CD14-positive monocyte (primary cell): ENCODE results near the gene KCNAB1. TPM values are rescaled to one million over a fixed set of nuclear protein-coding genes. Genes with fewer than 3 reads are reported as not detected.

Source experiments
- DNase-seq, 3 donors: peaks; one replicate each; pipeline ENCODE4 v3.0.0-alpha.2; 2011 to 2022
- H2AFZ ChIP-seq: 2 replicates; pipeline ENCODE4 v1.6.0; 2012; ENCODE audit warnings: mild to moderate bottlenecking, low read depth, low read length, inconsistent platforms; ENCODE audit not compliant: insufficient read depth, poor library complexity, severe bottlenecking
- H3K27ac ChIP-seq, 2 donors: 1 replicate in 1 of 2; 2 replicates in 1 of 2; pipeline ENCODE4 v1.5.1; 2012 to 2013; ENCODE audit warnings: low read length in 2 of 2, control low read depth in 1 of 2, inconsistent platforms in 1 of 2, low read depth in 1 of 2, mild to moderate bottlenecking in 1 of 2
- H3K27me3 ChIP-seq, 2 donors: one replicate each; pipeline versions ENCODE4 v1.6.0 to v1.6.1; 2011 to 2013; ENCODE audit warnings: low read length in 2 of 2; ENCODE audit not compliant: control insufficient read depth in 2 of 2, insufficient read depth in 2 of 2
- H3K36me3 ChIP-seq, 2 donors: replicated peaks in 1 of 2; 1 replicate in 1 of 2; 2 replicates in 1 of 2; pipeline versions ENCODE4 v1.5.1 to v1.6.1; 2012 to 2013; ENCODE audit warnings: low read length in 2 of 2, control low read depth in 1 of 2, inconsistent platforms in 1 of 2, mild to moderate bottlenecking in 1 of 2; ENCODE audit not compliant: insufficient read depth in 2 of 2, control insufficient read depth in 1 of 2
- H3K4me1 ChIP-seq, 2 donors: 1 replicate in 1 of 2; 2 replicates in 1 of 2; pipeline versions ENCODE4 v1.5.1 to v1.6.1; 2012 to 2013; ENCODE audit warnings: low read length in 2 of 2, control low read depth in 1 of 2, inconsistent platforms in 1 of 2, mild to moderate bottlenecking in 1 of 2, moderate library complexity in 1 of 2; ENCODE audit not compliant: insufficient read depth in 2 of 2, control insufficient read depth in 1 of 2
- H3K4me2 ChIP-seq: replicated peaks from 2 replicates; pipeline ENCODE3; 2012; ENCODE audit warnings: low read length, moderate library complexity, mild to moderate bottlenecking; ENCODE audit not compliant: poor library complexity, severe bottlenecking; ENCODE audit errors: extremely low read depth
- H3K4me3 ChIP-seq, 3 experiments: fragments of 200-600 bp in 1 of 3; sonication (generic) in 1 of 3; replicated peaks in 1 of 3; 1 replicate in 2 of 3; 2 replicates in 1 of 3; pipeline ENCODE4 v1.5.1; 2011 to 2013; ENCODE audit warnings: low read length in 3 of 3, mild to moderate bottlenecking in 3 of 3, control low read depth in 2 of 3, low read depth in 2 of 3, inconsistent platforms in 1 of 3, moderate library complexity in 1 of 3
- H3K79me2 ChIP-seq: 2 replicates; pipeline ENCODE4 v1.6.0; 2012; ENCODE audit warnings: mild to moderate bottlenecking, control low read depth, inconsistent platforms, low read length, moderate library complexity; ENCODE audit not compliant: insufficient read depth
- H3K9ac ChIP-seq: 2 replicates; pipeline ENCODE4 v1.6.0; 2017; ENCODE audit warnings: low read length, mild to moderate bottlenecking; ENCODE audit not compliant: insufficient read depth, poor library complexity, severe bottlenecking
- H3K9me3 ChIP-seq, 2 donors: replicated peaks in 1 of 2; 1 replicate in 1 of 2; 2 replicates in 1 of 2; pipeline versions ENCODE4 v1.5.1 to v1.6.1; 2012 to 2013; ENCODE audit warnings: low read length in 2 of 2, control low read depth in 1 of 2; ENCODE audit not compliant: control insufficient read depth in 1 of 2, insufficient read depth in 1 of 2
- H4K20me1 ChIP-seq: 2 replicates; pipeline ENCODE4 v1.6.0; 2012; ENCODE audit warnings: mild to moderate bottlenecking, low read length, control low read depth, moderate library complexity; ENCODE audit not compliant: insufficient read depth
- H3K27ac Mint-ChIP-seq, 7 donors: one replicate each; pipeline ENCODE4 v1.8.0; 2020; ENCODE audit warnings: mild to moderate bottlenecking in 7 of 7, mixed read lengths in 7 of 7, moderate library complexity in 6 of 7, inconsistent platforms in 2 of 7
- H3K27me3 Mint-ChIP-seq, 3 donors: one replicate each; pipeline ENCODE4 v1.8.0; 2021 to 2022; ENCODE audit warnings: low read depth in 3 of 3, mild to moderate bottlenecking in 3 of 3, mixed read lengths in 3 of 3, moderate library complexity in 3 of 3, inconsistent platforms in 1 of 3
- H3K36me3 Mint-ChIP-seq, 2 donors: one replicate each; pipeline ENCODE4 v1.8.0; 2020; ENCODE audit warnings: mixed read lengths in 2 of 2, inconsistent platforms in 1 of 2, mild to moderate bottlenecking in 1 of 2
- H3K4me1 Mint-ChIP-seq: one replicate; pipeline ENCODE4 v1.8.0; 2020; ENCODE audit warnings: mild to moderate bottlenecking, mixed read lengths
- H3K4me3 Mint-ChIP-seq, 2 donors: one replicate each; pipeline ENCODE4 v1.8.0; 2020; ENCODE audit warnings: mild to moderate bottlenecking in 2 of 2, mixed read lengths in 2 of 2, moderate library complexity in 1 of 2
- H3K9me3 Mint-ChIP-seq, 7 donors: one replicate each; pipeline ENCODE4 v1.8.0; 2020 to 2022; ENCODE audit warnings: mixed read lengths in 7 of 7, mild to moderate bottlenecking in 6 of 7, moderate library complexity in 6 of 7, inconsistent platforms in 2 of 7
- CTCF ChIP-seq: fragments of 200-600 bp; IDR thresholded peaks from one replicate; pipeline ENCODE4 v1.8.0; 2022; ENCODE audit warnings: antibody characterized with exemption, mild to moderate bottlenecking
- WGBS: methylation state at CpG from one replicate; pipeline ENCODE4 v1.1.5; 2013; ENCODE audit warnings: missing lambda C conversion rate; ENCODE audit not compliant: insufficient coverage; 5-methylcytosine and 5-hydroxymethylcytosine counted together
- intact Hi-C, 2 donors: fragments of 100-400 bp; cut with micrococcal nuclease; formaldehyde crosslinking; loops; one replicate each; pipeline versions ENCODE4 v1.15.0 to v1.15.1; 2023
- polyA plus RNA-seq, 3 donors: library from polyadenylated mRNA; depleted of rRNA in 1 of 3; unstranded in 2 of 3; stranded (reverse) in 1 of 3; fragments of 300-500 nt in 2 of 3; fragments of >200 nt in 1 of 3; fragmentation: Illumina TruSeq in 2 of 3; gene quantifications; 1 replicate in 2 of 3; 2 replicates in 1 of 3; pipeline ENCODE4 v1.2.3, GENCODE V29; 2012 to 2021

KCNAB1 gene
- polyA plus RNA-seq, 3 donors, result 0.08 to 0.14 TPM; not detected in 1

GRCh38 chr3:156183396-156183795, 63.0 kb downstream of the KCNAB1 start:
- Mint-ChIP-seq H3K27me3 (peaks cover 0 to 5% (median 3%) of the 10 kb centered on the region in 3 donors), H3K27ac (no peak overlapping the region), H3K4me3 (no peak overlapping the region), H3K36me3 (no peaks in the 10 kb centered on the region), H3K4me1 (peaks cover 3% of the 10 kb centered on the region), H3K9me3 (peaks cover 0 to 3% (median 0%) of the 10 kb centered on the region in 7 donors)
- Histone ChIP-seq H2AFZ (no peak overlapping the region), H3K27ac (no peak overlapping the region), H3K4me3 (no peak overlapping the region), H3K9me3 (no peaks in the 10 kb centered on the region), H3K4me1 (no peaks in the 10 kb centered on the region), H4K20me1 (no peaks in the 10 kb centered on the region), H3K27me3 (no peaks in the 10 kb centered on the region), H3K4me2 (no peak overlapping the region), H3K79me2 (no peaks in the 10 kb centered on the region), H3K9ac (no peak overlapping the region), H3K36me3 (no peaks in the 10 kb centered on the region)
- no peak for DNase-seq
- intact Hi-C loops, result no loop called here
- no peak for TF ChIP-seq CTCF
- WGBS, result 83% methylated on average over 1 of the region's 1 CpG

- no peak overlapping the region for H3K4me3 Mint-ChIP-seq
- peaks cover 3% of the 10 kb centered on the region for H3K4me1 Mint-ChIP-seq
- H2AFZ ChIP-seq, result no peak overlapping the region
- no peak overlapping the region for H3K27ac ChIP-seq
- H3K9me3 Mint-ChIP-seq, result peaks cover 0 to 3% (median 0%) of the 10 kb centered on the region in 7 donors
- no peaks in the 10 kb centered on the region for H3K36me3 Mint-ChIP-seq
- H3K79me2 ChIP-seq, result no peaks in the 10 kb centered on the region
- no peak overlapping the region for H3K4me2 ChIP-seq
- H3K9me3 ChIP-seq, result no peaks in the 10 kb centered on the region
- no peak overlapping the region for H3K27ac Mint-ChIP-seq
- no CpG with 5 or more reads among the region's 1 CpG for WGBS
- H3K9ac ChIP-seq, result no peak overlapping the region
- DNase-seq, result no peak
- no peaks in the 10 kb centered on the region for H3K4me1 ChIP-seq
- intact Hi-C loops, result no loop called here
- H4K20me1 ChIP-seq, result no peaks in the 10 kb centered on the region
- H3K27me3 ChIP-seq, result no peaks in the 10 kb centered on the region
- no peak for TF ChIP-seq CTCF
- H3K27me3 Mint-ChIP-seq, result peaks cover 0 to 5% (median 3%) of the 10 kb centered on the region in 3 donors
- no peaks in the 10 kb centered on the region for H3K36me3 ChIP-seq
- no peak overlapping the region for H3K4me3 ChIP-seq
These were observed 63.8 kb downstream of the KCNAB1 start for GRCh38 chr3:156184156-156184555.
